T-helper 17 cell (primary cell): ENCODE measurements around the gene SOCS3. TPM values are rescaled to one million over a fixed set of nuclear protein-coding genes. Genes with fewer than 3 reads are reported as not detected.

Experiments used
- ATAC-seq: fragments of 150-1000 bp; cut with Tn5 transposase; 2 replicates; pipeline ENCODE4 v1.10.0; 2021; ENCODE audit warnings: mild to moderate bottlenecking, moderate library complexity
- DNase-seq, 3 donors: peaks; one replicate each; pipeline versions ENCODE4 v3.0.0 to v3.0.0-alpha.2; 2020 to 2021
- H3K9me3 ChIP-seq: one replicate; pipeline ENCODE4 v1.7.0; 2013; ENCODE audit warnings: low read length, mild to moderate bottlenecking; ENCODE audit not compliant: control insufficient read depth, poor library complexity, severe bottlenecking
- H3K27ac Mint-ChIP-seq: one replicate; pipeline ENCODE4 v1.8.0; 2022; ENCODE audit warnings: mild to moderate bottlenecking, moderate library complexity, mixed read lengths
- H3K27me3 Mint-ChIP-seq: one replicate; pipeline ENCODE4 v1.8.0; 2022; ENCODE audit warnings: mixed read lengths
- H3K36me3 Mint-ChIP-seq: one replicate; pipeline ENCODE4 v1.8.0; 2022; ENCODE audit warnings: low read depth, mixed read lengths
- H3K4me1 Mint-ChIP-seq: one replicate; pipeline ENCODE4 v1.8.0; 2022; ENCODE audit warnings: mild to moderate bottlenecking, mixed read lengths
- H3K4me3 Mint-ChIP-seq: one replicate; pipeline ENCODE4 v1.8.0; 2022; ENCODE audit warnings: mild to moderate bottlenecking, moderate library complexity, mixed read lengths
- total RNA-seq, 4 donors: library from RNA in 2 of 4; stranded (reverse) in 2 of 4; gene quantifications; one replicate each; pipeline ENCODE4 v1.2.3 and lab custom pipeline; 2022 to 2026

SOCS3 gene
- total RNA-seq, 2 donors from 2014 or later, result 119 to 197 TPM

DNA sequence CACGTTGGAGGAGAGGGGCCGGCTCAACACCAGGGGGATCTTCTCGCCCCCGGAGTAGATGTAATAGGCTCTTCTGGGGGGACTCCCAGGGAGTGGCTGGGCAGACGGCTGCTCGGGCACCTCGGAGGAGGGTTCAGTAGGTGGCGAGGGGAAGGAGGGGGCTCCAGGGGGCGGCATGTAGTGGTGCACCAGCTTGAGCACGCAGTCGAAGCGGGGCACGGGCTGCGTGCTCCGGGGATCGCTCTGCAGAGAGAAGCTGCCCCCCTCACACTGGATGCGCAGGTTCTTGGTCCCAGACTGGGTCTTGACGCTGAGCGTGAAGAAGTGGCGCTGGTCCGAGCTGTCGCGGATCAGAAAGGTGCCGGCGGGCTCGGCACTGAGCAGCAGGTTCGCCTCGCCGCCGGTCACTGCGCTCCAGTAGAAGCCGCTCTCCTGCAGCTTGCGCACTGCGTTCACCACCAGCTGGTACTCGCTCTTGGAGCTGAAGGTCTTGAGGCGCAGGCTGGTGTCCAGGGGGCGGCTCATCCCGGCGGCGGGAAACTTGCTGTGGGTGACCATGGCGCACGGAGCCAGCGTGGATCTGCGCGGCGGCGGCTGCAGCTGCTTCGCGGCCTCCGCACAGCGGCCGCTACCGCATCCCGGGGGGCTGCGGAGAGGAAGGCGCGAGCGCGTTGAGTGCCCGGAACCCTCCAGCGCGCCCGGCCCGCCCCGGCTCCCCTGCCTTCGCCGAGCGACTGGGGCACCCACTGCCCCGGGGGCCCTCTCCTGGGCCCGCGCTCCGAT lies 1.1 kb downstream of the SOCS3 start:
- Mint-ChIP-seq H3K36me3 (no peaks in the 10 kb centered on the region), H3K27ac (peak overlapping the region; percentile 99), H3K27me3 (no peaks in the 10 kb centered on the region), H3K4me1 (peaks cover 38% of the 10 kb centered on the region), H3K4me3 (peak overlapping the region; percentile 92)
- no peaks in the 10 kb centered on the region for H3K9me3 ChIP-seq
- ATAC-seq (no peak), DNase-seq (peak in 1 of 3 donors; percentile 29)

DNA sequence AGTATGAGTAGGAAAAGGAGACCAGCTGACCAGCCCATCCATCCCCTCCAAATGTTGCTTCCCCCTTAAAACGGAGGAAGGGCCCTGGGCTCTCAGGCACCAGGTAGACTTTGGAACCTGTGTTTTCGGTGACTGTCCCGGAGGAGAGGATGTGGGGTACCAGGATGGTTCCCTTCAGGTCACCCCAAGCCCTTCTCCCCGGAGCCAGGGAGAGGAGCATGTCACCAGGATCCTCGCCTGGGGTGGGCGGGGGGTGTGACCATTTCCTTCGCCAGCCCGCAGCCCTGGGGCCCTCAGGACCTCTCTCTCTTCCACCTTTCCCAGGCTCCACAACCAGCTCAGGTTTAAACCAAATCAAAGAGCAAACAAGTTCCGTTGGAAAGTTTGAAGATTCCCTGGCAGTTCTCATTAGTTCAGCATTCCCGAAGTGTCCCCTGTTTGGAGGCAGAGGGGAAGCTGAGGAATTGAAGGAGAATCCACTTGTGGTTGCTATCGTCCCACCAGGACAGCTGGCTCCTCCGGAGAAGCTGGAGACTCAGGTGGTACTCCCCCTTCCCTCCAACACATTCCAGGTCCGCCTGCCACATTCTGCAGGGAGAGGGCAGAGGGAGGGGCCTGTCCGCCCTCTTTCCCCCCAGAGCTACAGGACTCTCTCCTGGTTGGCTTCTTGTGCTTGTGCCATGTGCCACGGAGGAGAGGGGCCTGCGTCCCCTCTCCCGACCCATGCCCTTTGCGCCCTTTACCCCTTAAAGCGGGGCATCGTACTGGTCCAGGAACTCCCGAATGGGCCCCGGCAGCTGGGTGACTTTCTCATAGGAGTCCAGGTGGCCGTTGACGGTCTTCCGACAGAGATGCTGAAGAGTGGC lies 2.0 kb downstream of the SOCS3 start:
- no peaks in the 10 kb centered on the region for H3K9me3 ChIP-seq
- Mint-ChIP-seq H3K27ac (peak overlapping the region; percentile 99), H3K4me1 (peaks cover 40% of the 10 kb centered on the region), H3K4me3 (peak overlapping the region; percentile 92), H3K27me3 (no peaks in the 10 kb centered on the region), H3K36me3 (no peaks in the 10 kb centered on the region)
- no peak for DNase-seq
- ATAC-seq, result no peak

- no peak for ATAC-seq
- peaks cover 37% of the 10 kb centered on the region for H3K4me1 Mint-ChIP-seq
- peak overlapping the region; percentile 92 for H3K4me3 Mint-ChIP-seq
- no peaks in the 10 kb centered on the region for H3K36me3 Mint-ChIP-seq
- no peak for DNase-seq
- H3K27ac Mint-ChIP-seq, result peak overlapping the region; percentile 99
- no peaks in the 10 kb centered on the region for H3K9me3 ChIP-seq
- no peaks in the 10 kb centered on the region for H3K27me3 Mint-ChIP-seq
Measured at GRCh38 chr17:78357177-78357586, 2.7 kb downstream of the SOCS3 start.

- H3K36me3 Mint-ChIP-seq, result no peaks in the 10 kb centered on the region
- no peaks in the 10 kb centered on the region for H3K9me3 ChIP-seq
- peak; percentile 65 to 84 (median 76) for DNase-seq
- no peaks in the 10 kb centered on the region for H3K27me3 Mint-ChIP-seq
- peak; percentile 77 for ATAC-seq
- H3K27ac Mint-ChIP-seq, result peak overlapping the region; percentile 99
- H3K4me3 Mint-ChIP-seq, result peak overlapping the region; percentile 92
- H3K4me1 Mint-ChIP-seq, result peaks cover 37% of the 10 kb centered on the region
Measured at GRCh38 chr17:78356101-78356713, 3.7 kb downstream of the SOCS3 start.

DNA sequence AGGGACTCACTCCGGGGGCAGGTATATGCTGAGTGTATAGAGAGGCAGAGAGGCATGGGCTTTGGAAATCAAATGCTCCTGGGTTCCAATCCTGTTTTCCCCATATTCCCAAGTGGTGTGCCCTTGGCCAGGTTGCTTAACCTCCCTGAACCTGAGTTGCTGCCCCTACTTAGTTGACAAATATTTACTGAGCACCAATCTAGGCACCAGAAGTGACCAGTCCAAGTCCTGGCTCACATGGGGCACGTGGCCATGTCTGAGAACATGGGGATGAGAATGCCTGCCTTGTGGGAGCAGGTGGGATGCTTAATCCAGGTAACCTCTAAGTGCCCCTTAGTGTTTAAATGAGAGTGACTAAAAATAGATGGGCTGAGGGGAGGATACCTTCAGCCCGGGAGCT lies 4.2 kb downstream of the SOCS3 start:
- H3K4me1 Mint-ChIP-seq, result peaks cover 33% of the 10 kb centered on the region
- H3K4me3 Mint-ChIP-seq, result peak overlapping the region; percentile 92
- no peaks in the 10 kb centered on the region for H3K9me3 ChIP-seq
- peak overlapping the region; percentile 99 for H3K27ac Mint-ChIP-seq
- no peaks in the 10 kb centered on the region for H3K36me3 Mint-ChIP-seq
- H3K27me3 Mint-ChIP-seq, result no peaks in the 10 kb centered on the region
- DNase-seq, result no peak
- ATAC-seq, result no peak

DNA sequence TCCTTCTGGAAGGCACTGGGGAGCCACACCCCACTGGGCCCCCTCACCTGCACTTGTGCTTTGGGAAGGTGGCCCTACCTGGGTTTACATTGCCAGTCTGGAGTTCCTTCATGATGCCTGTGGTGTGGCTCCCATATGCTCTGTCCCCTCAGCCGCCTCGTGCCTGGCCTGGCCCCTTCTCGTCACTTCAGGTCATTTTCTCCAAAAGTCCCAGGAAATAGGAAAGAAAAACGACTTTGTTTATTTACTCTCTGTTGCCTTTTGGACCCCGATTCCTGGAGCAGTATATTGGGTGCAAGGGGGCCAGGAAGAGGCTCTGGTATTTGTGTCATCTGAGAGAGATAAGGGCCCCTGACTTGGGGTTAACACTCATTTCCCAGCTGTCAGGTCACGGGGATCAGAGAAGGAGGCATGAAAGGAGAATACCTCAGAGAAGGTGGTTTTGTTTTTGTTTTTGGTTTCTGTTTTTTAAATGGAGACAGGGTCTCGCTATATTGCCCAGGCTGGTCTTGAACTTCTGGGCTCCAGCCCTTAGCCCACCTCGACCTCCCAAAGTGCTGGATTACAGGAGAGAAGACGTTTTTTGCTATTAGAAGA lies 4.7 kb downstream of the SOCS3 start:
- H3K9me3 ChIP-seq, result no peaks in the 10 kb centered on the region
- peaks cover 38% of the 10 kb centered on the region for H3K4me1 Mint-ChIP-seq
- no peak for ATAC-seq
- peak in 1 of 3 donors; percentile 32 for DNase-seq
- H3K27ac Mint-ChIP-seq, result peak overlapping the region; percentile 99
- H3K4me3 Mint-ChIP-seq, result peak overlapping the region; percentile 92
- H3K27me3 Mint-ChIP-seq, result no peaks in the 10 kb centered on the region
- H3K36me3 Mint-ChIP-seq, result no peaks in the 10 kb centered on the region

DNA sequence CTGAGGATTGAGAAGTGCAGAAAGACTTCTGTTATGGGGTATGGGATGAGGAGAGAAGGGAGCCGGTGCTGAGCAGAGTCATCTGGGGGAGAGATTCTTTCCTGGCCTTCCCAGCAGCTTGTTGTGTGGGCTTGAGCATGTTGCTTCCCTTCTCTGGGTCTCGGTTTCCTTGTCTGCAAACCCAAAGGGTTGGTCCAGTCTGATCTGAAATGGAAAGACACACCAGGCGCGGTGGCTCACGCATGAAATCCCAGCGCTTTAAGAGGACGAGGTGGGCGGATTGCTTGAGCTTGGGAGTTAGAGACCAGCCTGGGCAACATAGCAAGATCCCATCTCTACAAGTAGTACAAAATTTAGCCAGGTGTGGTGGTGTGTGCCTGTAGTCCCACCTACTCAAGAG lies 6.0 kb downstream of the SOCS3 start:
- ATAC-seq (no peak), DNase-seq (no peak)
- no peaks in the 10 kb centered on the region for H3K36me3 Mint-ChIP-seq
- H3K4me1 Mint-ChIP-seq, result peaks cover 45% of the 10 kb centered on the region
- H3K4me3 Mint-ChIP-seq, result peak overlapping the region; percentile 88
- no peaks in the 10 kb centered on the region for H3K9me3 ChIP-seq
- H3K27me3 Mint-ChIP-seq, result no peaks in the 10 kb centered on the region
- H3K27ac Mint-ChIP-seq, result peak overlapping the region; percentile 99

GRCh38 chr17:78351449-78352006 lies 8.3 kb downstream of the SOCS3 start:
- H3K27ac Mint-ChIP-seq, result peak overlapping the region; percentile 79

DNA sequence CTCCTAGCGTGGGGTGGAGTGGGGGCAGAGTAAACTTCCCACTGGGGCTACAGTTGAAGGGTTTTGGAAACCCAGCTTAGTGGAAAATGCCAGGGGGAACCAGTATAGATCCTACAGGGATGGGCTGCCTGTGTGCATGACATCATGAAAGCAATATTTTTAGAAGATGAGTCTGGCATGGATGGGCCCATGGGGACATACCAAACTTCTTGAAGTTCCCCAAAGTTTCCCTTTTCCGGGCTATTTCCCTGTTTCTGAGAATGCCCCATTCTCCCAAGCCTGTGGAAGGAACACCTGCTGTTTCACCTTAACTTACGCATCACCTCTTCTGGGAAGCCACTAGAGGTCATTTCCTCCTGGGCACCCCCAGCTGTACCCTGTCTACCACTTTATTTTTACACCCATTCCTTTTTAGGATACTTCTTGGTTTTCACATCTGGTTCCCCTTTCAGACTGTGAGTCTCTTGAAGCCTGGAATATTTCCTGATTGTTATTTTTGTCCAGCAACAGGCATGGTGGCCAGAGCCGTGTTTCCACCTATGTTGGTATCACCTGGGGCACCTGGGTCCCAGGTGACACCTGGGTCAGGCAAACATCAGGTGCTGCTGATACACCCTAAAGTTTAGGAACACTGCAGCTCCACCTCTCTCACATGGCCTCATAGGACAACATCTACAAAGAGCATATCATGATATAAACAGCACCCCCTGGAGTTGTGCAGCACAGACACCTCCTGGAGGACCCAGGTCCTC lies 9.8 kb downstream of the SOCS3 start:
- Mint-ChIP-seq H3K4me1 (peaks cover 43% of the 10 kb centered on the region), H3K27ac (peak overlapping the region; percentile 88), H3K36me3 (no peaks in the 10 kb centered on the region), H3K4me3 (no peak overlapping the region), H3K27me3 (no peaks in the 10 kb centered on the region)
- H3K9me3 ChIP-seq, result no peaks in the 10 kb centered on the region
- DNase-seq (no peak), ATAC-seq (no peak)

More at GRCh38 chr17:78351449-78352006, 8.3 kb downstream of the SOCS3 start:
- ATAC-seq (no peak), DNase-seq (no peak)
- peak overlapping the region; percentile 7 for H3K4me3 Mint-ChIP-seq
- no peaks in the 10 kb centered on the region for H3K27me3 Mint-ChIP-seq
- H3K9me3 ChIP-seq, result no peaks in the 10 kb centered on the region
- peaks cover 51% of the 10 kb centered on the region for H3K4me1 Mint-ChIP-seq
- no peaks in the 10 kb centered on the region for H3K36me3 Mint-ChIP-seq

GRCh38 chr17:78348055-78348770 lies 11.7 kb downstream of the SOCS3 start:
- Mint-ChIP-seq H3K4me3 (peak overlapping the region; percentile 19), H3K4me1 (peaks cover 57% of the 10 kb centered on the region), H3K27me3 (no peaks in the 10 kb centered on the region), H3K27ac (peak overlapping the region; percentile 88), H3K36me3 (no peaks in the 10 kb centered on the region)
- no peak for ATAC-seq
- no peak for DNase-seq
- H3K9me3 ChIP-seq, result no peaks in the 10 kb centered on the region

DNA sequence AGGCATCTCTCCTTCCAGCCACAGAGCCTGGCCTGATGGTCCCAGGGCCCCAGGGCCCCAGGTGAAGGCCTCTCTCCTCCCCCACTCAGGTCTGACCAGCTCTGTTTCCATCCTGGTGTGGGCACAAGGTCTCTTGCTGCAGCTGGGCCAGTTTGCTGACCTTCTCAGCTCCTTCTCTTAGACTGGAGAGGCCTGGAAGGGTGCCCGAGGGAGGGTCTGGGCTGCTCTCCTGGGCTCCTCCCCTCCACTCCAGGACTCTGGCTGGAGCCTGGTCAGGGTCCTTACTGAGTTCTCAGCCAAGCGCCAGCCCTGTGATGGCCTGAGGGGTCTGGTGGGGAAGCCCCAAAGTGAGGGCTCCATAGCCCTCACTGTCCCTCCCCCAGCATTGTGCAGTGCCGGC lies 12.4 kb downstream of the SOCS3 start:
- no peaks in the 10 kb centered on the region for H3K9me3 ChIP-seq
- Mint-ChIP-seq H3K4me3 (peak overlapping the region; percentile 21), H3K36me3 (no peaks in the 10 kb centered on the region), H3K4me1 (peaks cover 64% of the 10 kb centered on the region), H3K27ac (peak overlapping the region; percentile 88), H3K27me3 (no peaks in the 10 kb centered on the region)
- no peak for ATAC-seq
- DNase-seq, result no peak
